Measurements from ENCODE around the gene HIPK2.

HIPK2 gene

DNA sequence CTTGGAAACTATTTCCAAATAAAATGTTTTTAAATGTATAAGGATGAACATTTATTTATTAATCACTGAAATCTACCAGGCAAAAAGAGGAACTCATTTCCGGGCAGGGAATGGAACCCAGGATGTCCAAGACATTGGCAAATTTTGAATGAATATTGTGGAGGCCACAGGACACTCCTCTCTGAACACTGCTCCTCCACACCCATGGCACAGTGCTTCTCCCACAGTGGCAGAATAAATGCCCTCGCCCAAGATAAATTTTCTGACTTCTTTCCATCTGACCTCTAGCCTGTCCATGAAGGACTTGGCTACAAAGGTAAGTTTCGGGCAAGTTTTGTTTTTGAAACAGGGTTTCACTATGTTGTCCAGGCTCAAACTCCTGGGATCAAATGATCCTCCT lies 39.0 kb downstream of the HIPK2 start:
- Histone ChIP-seq H3K27me3 (no peaks in the 10 kb centered on the region), H3K36me3 (no peaks in the 10 kb centered on the region), H3K4me1 (no peaks in the 10 kb centered on the region), H3K4me3 (ENCODE audit: low read depth, low read length) (no peak overlapping the region), H3K9me3 (no peaks in the 10 kb centered on the region)
- DNase-seq = no peak
- TF ChIP-seq, protein P1, sequence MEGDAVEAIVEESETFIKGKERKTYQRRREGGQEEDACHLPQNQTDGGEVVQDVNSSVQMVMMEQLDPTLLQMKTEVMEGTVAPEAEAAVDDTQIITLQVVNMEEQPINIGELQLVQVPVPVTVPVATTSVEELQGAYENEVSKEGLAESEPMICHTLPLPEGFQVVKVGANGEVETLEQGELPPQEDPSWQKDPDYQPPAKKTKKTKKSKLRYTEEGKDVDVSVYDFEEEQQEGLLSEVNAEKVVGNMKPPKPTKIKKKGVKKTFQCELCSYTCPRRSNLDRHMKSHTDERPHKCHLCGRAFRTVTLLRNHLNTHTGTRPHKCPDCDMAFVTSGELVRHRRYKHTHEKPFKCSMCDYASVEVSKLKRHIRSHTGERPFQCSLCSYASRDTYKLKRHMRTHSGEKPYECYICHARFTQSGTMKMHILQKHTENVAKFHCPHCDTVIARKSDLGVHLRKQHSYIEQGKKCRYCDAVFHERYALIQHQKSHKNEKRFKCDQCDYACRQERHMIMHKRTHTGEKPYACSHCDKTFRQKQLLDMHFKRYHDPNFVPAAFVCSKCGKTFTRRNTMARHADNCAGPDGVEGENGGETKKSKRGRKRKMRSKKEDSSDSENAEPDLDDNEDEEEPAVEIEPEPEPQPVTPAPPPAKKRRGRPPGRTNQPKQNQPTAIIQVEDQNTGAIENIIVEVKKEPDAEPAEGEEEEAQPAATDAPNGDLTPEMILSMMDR (IDR thresholded peaks at IDR 0.05; ENCODE audit: low read depth, low read length) = no peak

DNA sequence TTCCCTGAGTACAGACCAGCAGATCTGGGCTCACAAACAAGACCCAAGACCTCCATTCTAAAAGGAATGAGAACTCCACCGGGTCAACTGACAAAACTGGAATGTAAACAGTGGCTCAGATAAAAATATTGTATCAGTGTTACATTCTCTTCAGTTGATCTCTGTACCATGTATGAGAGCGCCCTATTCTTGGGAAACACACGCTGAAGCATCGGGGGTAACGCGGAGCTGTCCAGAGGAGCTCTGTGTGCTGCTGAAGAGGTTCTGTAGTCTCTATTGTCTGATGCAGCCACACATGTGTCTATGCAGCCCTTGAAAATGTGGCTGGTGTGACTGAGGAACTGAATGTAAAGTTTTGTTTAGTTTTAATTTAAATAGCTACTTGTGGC lies 39.7 kb downstream of the HIPK2 start:
- Histone ChIP-seq H3K4me1 (no peaks in the 10 kb centered on the region), H3K27me3 (no peaks in the 10 kb centered on the region), H3K36me3 (no peaks in the 10 kb centered on the region), H3K4me3 (ENCODE audit: low read depth, low read length) (no peak overlapping the region), H3K9me3 (no peaks in the 10 kb centered on the region)
- TF ChIP-seq, protein P1 (IDR thresholded peaks at IDR 0.05; ENCODE audit: low read depth, low read length) = no peak
- no peak for DNase-seq

DNA sequence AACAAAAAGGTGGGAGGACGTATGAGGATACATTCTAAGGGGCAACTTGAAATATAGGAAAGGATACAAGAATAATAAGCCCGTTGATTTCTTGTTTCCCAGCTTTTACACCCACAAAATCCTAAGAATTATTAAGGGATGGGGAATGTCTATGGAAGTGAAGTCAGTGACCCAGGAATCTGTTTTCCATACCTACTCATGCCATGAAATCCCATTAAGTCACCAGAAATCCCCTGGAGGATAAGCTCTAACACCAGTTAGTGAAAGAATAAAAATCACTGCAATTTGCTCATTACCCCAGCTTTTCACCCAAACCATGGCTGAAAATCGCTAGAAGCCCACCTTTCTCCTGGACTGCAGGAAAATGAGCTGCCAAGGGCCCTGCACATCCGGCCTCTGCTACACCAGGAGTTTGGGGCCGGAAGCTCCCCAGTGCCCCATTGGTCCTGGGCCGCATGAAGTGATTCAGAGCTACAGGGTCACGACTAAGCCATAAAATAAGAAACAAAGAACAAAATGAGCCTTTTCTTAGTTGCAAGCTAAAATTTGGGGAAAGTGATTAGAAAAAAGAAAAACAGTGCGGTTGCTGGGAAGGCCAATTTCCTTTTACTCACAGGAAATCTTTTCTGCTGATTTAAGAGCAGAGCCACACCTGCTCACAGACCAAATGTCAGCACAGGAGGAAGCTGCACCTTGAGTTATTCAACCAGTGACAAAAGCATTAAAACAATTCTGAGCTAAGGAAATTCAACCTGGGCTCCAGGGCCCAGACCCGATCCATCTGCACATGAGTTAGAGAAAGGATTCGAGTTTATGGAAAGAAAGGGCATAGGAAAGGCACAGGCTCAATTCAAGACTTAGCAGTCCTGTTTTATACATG lies 40.3 kb downstream of the HIPK2 start:
- Histone ChIP-seq H3K4me3 (ENCODE audit: low read depth, low read length) (no peak overlapping the region), H3K9me3 (no peaks in the 10 kb centered on the region), H3K36me3 (no peaks in the 10 kb centered on the region), H3K4me1 (no peaks in the 10 kb centered on the region), H3K27me3 (no peaks in the 10 kb centered on the region)
- DNase-seq = no peak
- TF ChIP-seq, protein P1 (IDR thresholded peaks at IDR 0.05; ENCODE audit: low read depth, low read length) = no peak

DNA sequence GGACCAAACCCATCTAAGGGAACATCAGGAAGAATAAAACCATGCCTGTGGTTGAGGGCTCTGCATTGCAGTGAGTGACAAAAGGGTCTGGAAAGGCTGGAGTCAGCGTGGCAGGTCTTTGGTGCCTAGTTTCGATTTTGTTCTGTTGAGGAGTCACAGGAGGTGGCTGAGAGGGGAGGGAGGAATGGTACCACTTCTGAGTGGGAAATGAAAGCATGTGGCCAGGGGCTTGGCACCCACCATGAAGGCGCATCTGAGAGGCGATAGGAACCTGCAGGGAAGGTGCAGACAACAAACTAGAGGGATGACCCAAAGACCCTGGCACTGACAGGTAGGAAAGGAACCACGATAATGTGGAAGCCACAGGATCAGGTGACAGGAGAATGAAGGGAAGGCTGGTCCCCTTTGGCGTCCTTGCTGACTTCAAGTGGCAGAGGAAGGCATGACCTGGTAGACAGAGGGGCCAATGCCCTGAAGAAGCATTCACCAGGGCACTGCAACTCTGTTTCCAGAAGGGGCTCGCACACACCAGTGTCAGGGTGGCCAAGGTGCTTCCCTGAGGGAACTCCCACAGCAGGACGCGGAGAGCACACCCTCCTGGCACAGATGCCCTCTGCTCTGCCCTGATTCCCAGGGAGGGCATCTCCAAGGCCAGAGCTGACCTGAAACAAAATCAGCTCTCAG lies 41.7 kb downstream of the HIPK2 start:
- TF ChIP-seq, protein P1 (IDR thresholded peaks at IDR 0.05; ENCODE audit: low read depth, low read length) = no peak
- H3K4me1 ChIP-seq = no peaks in the 10 kb centered on the region
- H3K4me3 ChIP-seq (ENCODE audit: low read depth, low read length) = no peak overlapping the region
- no peak for DNase-seq
- H3K9me3 ChIP-seq = no peaks in the 10 kb centered on the region
- no peaks in the 10 kb centered on the region for H3K36me3 ChIP-seq
- H3K27me3 ChIP-seq = no peaks in the 10 kb centered on the region

DNA sequence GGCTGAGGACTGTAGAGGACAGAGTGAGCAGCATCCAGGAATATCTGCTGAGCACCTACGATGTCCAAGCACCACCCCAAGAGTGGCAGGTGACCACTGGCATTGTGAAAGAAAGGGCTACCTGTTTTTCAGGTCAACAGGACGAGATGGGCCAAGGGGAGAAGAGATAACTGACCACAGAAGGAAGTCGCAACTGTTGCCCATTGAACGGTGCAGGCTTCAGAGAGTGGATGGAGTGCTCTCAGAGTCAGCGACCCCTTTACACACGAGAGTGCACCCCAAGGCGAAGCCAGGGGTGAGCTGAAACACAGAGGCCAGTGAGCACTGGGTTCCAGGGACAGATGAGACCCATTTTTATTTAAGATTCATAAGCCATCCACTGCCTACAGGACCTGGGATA lies 42.3 kb downstream of the HIPK2 start:
- TF ChIP-seq, protein P1 (IDR thresholded peaks at IDR 0.05; ENCODE audit: low read depth, low read length) = no peak
- Histone ChIP-seq H3K4me3 (ENCODE audit: low read depth, low read length) (no peak overlapping the region), H3K36me3 (no peaks in the 10 kb centered on the region), H3K9me3 (no peaks in the 10 kb centered on the region), H3K4me1 (no peaks in the 10 kb centered on the region), H3K27me3 (no peaks in the 10 kb centered on the region)
- DNase-seq = no peak

DNA sequence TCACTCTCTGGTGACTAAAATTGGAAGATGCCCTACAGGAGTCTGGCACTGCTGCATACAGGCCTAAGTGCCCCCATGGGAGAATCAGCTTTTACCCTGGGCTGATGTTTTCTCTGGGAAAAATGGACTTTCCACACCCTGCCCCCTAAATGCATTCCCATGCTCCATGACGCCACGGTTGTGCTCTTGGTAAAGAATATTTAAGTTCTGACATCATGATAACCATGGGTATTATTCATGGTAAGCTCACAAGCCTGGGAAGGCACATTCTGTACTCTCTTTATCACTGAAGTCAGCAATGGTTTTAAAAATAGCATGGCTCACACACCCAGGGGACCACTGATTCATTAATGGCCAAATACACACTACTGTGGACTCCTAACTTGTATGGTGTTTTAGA lies 43.4 kb downstream of the HIPK2 start:
- no peaks in the 10 kb centered on the region for H3K36me3 ChIP-seq
- no peaks in the 10 kb centered on the region for H3K27me3 ChIP-seq
- no peaks in the 10 kb centered on the region for H3K9me3 ChIP-seq
- no peaks in the 10 kb centered on the region for H3K4me1 ChIP-seq
- no peak overlapping the region for H3K4me3 ChIP-seq (ENCODE audit: low read depth, low read length)
- DNase-seq = no peak
- TF ChIP-seq, protein P1 (IDR thresholded peaks at IDR 0.05; ENCODE audit: low read depth, low read length) = no peak

Data from BE2C (cell line).